Activated CD4-positive, alpha-beta memory T cell treated with anti-CD3 and anti-CD28 coated beads for 36 hours (primary cell): ENCODE data around the gene PABPC1L. TPM values are rescaled to one million over a fixed set of nuclear protein-coding genes. Genes with fewer than 3 reads are reported as not detected.

ENCODE experiments used
- CTCF ChIA-PET: fragments of 350-600 bp; sonication (Branson Sonifier 250); formaldehyde crosslinking; loops from one replicate; lab custom pipeline; 2021; ENCODE audit warnings: antibody characterized with exemption, inconsistent platforms; lab: Charles Lee
- POLR2A ChIA-PET: fragments of 350-600 bp; sonication (Branson Sonifier 250); formaldehyde crosslinking; loops from one replicate; lab custom pipeline; 2021; ENCODE audit warnings: antibody characterized with exemption; lab: Charles Lee
- DNase-seq: peaks from one replicate; pipeline ENCODE4 v3.0.0-alpha.2; 2020
- H3K27ac Mint-ChIP-seq: one replicate; pipeline ENCODE4 v1.8.0; 2021; ENCODE audit warnings: mixed read lengths
- H3K27me3 Mint-ChIP-seq: one replicate; pipeline ENCODE4 v1.8.0; 2021; ENCODE audit warnings: mixed read lengths
- H3K36me3 Mint-ChIP-seq: one replicate; pipeline ENCODE4 v1.8.0; 2021; ENCODE audit warnings: mixed read lengths
- H3K4me1 Mint-ChIP-seq: one replicate; pipeline ENCODE4 v1.8.0; 2021; ENCODE audit warnings: low read depth, mixed read lengths
- H3K4me3 Mint-ChIP-seq: one replicate; pipeline ENCODE4 v1.8.0; 2021; ENCODE audit warnings: mild to moderate bottlenecking, mixed read lengths
- H3K9me3 Mint-ChIP-seq: one replicate; pipeline ENCODE4 v1.8.0; 2021; ENCODE audit warnings: mixed read lengths
- intact Hi-C: fragments of 100-400 bp; cut with micrococcal nuclease; formaldehyde crosslinking; loops from one replicate; pipeline ENCODE4 v1.15.1; 2023
- total RNA-seq, 2 experiments: library from RNA; stranded (reverse); gene quantifications; one replicate each; pipeline ENCODE4 v1.2.3, GENCODE V29; 2021

Gene PABPC1L
- total RNA-seq, 2 experiments from 2014 or later, result 61.5 to 70.7 TPM

DNA sequence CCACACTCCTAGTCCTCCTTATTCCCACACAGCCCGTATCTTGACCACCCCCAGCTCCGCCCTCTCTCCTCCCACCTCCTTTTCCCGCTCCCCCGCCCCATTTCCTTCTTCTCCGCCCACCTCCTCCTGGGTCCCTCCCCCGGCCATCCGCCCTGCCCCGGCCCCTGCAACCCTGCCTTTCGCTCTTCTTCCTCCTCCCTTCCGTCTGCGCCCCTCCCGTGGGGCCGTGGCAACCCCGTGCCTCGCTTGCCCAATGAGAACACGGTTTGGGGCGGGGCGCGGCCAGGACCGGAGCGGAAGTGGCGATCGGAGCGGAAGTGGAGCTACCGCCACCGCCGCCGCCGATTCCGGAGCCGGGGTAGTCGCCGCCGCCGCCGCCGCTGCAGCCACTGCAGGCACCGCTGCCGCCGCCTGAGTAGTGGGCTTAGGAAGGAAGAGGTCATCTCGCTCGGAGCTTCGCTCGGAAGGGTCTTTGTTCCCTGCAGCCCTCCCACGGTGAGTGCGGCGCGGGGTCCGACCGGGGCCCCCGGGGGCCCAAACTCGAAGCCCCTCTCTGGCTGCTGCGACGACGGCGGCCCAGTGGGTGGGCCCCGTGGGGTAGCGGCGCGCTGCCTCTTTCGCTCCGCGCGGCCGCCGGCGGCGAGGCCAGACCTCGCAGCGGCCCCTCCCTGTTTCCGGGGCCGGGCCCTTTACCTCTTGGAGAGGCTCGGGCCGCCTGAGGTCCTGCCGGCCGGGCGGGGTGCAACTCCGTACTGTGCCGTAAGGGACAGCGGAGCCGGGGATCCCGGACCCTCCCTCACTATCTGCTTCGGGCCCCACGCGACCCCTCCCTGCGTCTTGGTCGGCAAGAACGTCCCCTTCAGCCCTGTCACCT is 24.2 kb upstream of the PABPC1L start, which contains the start of gene YWHAB:
Gene YWHAB (plus strand): TSS at position 314 of the 874 bp plus-strand sequence. CDS start 15,829 bp downstream, outside the sequence.
- H3K4me1 Mint-ChIP-seq, result peaks cover 48% of the 10 kb centered on the region
- H3K9me3 Mint-ChIP-seq, result no peaks in the 10 kb centered on the region
- CTCF ChIA-PET, result interaction anchor here (0.6 to 0.8 kb wide), 2 partner anchors 13 to 405 kb away, joined by 3 to 4 read pairs; no protein-coding TSS in a partner anchor
- DNase-seq, result peak; percentile 99
- H3K4me3 Mint-ChIP-seq, result peak within 1 kb of the TSS; percentile 85
- intact Hi-C loops, result loop anchor here (1.0 to 10.0 kb wide), 4 partner anchors 25 to 671 kb away; partner anchors contain the start of genes OSER1, PABPC1L and STK4
- no peaks in the 10 kb centered on the region for H3K27me3 Mint-ChIP-seq
- H3K27ac Mint-ChIP-seq, result peak within 1 kb of the TSS; percentile 82
- H3K36me3 Mint-ChIP-seq, result peaks cover 22% of the 10 kb centered on the region
- POLR2A ChIA-PET, result interaction anchor here (0.9 to 1.1 kb wide), 3 partner anchors 9 to 74 kb away, joined by 3 to 5 read pairs (median 5); partner anchors contain the start of gene TOMM34

DNA sequence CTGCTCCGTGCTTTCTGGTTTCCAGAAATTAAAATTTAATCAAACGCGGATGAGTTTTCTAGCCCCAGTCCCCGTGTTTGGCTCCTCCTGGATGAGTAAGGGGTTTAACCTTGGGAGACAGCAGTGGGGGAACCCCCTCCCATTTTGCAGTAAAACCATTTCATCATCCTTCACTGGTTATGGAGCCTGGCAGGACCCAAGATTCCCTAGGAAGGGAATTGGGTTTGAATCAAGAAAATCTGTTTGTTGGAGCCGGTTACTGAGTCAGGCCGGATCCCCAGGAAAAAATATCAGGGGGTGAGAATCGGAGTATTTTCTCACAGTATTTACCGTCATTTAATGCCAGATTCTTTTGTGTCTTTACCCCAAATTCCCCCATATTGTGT is 23.6 kb upstream of the PABPC1L start:
- H3K27ac Mint-ChIP-seq, result peak overlapping the region; percentile 82
- H3K27me3 Mint-ChIP-seq, result no peaks in the 10 kb centered on the region
- H3K4me3 Mint-ChIP-seq, result peak overlapping the region; percentile 85
- peaks cover 52% of the 10 kb centered on the region for H3K4me1 Mint-ChIP-seq
- ChIA-PET POLR2A (interaction anchor here (1.1 kb wide), 1 partner anchor 9 kb away, joined by 5 read pairs; no protein-coding TSS in a partner anchor), CTCF (no interaction called here)
- H3K36me3 Mint-ChIP-seq, result peaks cover 26% of the 10 kb centered on the region
- DNase-seq, result no peak
- intact Hi-C loops, result loop anchor here (10.0 kb wide), 1 partner anchor 671 kb away; the partner anchor contains the start of gene OSER1
- no peaks in the 10 kb centered on the region for H3K9me3 Mint-ChIP-seq

DNA sequence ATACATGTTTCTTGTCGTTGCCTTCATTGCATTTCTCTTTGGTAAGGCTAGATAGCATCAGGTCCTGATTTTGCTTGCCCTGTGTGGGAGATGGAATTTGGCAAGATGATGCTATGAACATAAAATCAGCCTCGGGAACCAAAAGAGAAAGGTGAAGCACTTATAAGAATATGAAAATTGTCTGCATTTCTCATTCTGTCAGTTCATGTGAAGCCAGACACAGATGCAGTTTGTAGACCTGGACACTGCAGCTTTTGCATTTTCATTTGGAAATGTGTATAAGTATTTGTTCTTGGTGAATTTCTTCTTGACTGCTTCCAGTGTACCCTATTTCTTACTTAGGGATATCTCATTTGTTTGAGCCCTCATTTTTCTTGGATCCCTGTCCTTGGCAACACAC is 23.0 kb upstream of the PABPC1L start:
- peaks cover 58% of the 10 kb centered on the region for H3K4me1 Mint-ChIP-seq
- intact Hi-C loops, result loop anchor here (10.0 kb wide), 1 partner anchor 672 kb away; the partner anchor contains the start of gene OSER1
- ChIA-PET POLR2A (no interaction called here), CTCF (no interaction called here)
- H3K36me3 Mint-ChIP-seq, result peaks cover 31% of the 10 kb centered on the region
- DNase-seq, result no peak
- peak overlapping the region; percentile 82 for H3K27ac Mint-ChIP-seq
- H3K27me3 Mint-ChIP-seq, result no peaks in the 10 kb centered on the region
- no peaks in the 10 kb centered on the region for H3K9me3 Mint-ChIP-seq
- H3K4me3 Mint-ChIP-seq, result peak overlapping the region; percentile 85

GRCh38 chr20:44887466-44887865 is 22.4 kb upstream of the PABPC1L start:
- Mint-ChIP-seq H3K4me1 (peaks cover 62% of the 10 kb centered on the region), H3K27me3 (no peaks in the 10 kb centered on the region), H3K27ac (peak overlapping the region; percentile 82), H3K4me3 (peak overlapping the region; percentile 85), H3K9me3 (peaks cover 3% of the 10 kb centered on the region), H3K36me3 (peaks cover 38% of the 10 kb centered on the region)
- no peak for DNase-seq
- POLR2A ChIA-PET, result interaction anchor here (1.1 to 1.7 kb wide), 3 partner anchors 8 to 14 kb away, joined by 4 read pairs; no protein-coding TSS in a partner anchor
- intact Hi-C loops, result loop anchor here (10.0 kb wide), 1 partner anchor 673 kb away; the partner anchor contains the start of gene OSER1
- CTCF ChIA-PET, result interaction anchor here (0.6 to 3.6 kb wide), 7 partner anchors 9 to 304 kb away, joined by 3 to 18 read pairs (median 6); partner anchors contain the start of genes PABPC1L and STK4

DNA sequence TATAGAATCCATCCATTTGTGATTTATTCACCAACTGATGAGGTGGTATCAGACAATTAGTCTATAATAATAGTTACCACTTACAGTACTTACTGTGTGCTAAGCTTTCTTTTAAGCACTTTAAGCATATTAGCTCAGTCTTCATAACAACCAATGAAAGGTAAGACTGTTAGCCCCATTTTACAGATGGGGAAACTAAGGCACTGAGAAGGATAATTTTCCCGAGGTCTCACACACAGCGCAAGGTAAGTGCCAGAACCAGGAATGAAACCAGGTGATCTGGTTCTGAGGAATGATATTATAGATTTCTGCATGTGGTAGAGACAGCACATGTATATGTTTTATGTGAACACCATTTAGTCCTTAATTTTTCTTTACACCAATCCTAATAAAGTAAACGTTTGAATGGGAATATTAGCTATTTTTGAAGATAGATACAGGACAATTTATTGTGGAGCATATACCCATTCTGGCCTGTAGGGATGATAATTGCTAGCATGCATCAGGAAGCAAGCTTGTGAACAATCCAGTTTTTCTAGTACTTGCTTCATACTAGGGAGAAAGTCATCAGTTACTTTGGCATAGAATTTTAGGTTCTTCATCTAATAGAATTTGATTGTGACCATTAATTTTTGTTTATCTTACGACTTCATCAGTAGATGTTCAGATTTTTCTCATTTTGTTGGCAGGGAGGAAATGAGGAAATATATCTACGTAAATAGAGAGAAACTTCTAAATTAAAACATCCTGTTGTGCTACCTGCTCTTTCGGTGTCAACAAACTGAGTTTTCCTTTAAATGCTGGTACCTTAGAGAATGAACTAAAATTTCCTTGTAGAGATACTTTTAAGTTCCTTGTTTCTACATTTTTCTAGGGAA is 21.4 kb upstream of the PABPC1L start:
- H3K4me1 Mint-ChIP-seq, result peaks cover 66% of the 10 kb centered on the region
- intact Hi-C loops, result loop anchor here (10.0 kb wide), 1 partner anchor 674 kb away; the partner anchor contains the start of gene OSER1
- H3K36me3 Mint-ChIP-seq, result peaks cover 39% of the 10 kb centered on the region

GRCh38 chr20:44891826-44892225 is 18.0 kb upstream of the PABPC1L start:
- Mint-ChIP-seq H3K4me1 (peaks cover 79% of the 10 kb centered on the region), H3K4me3 (no peak overlapping the region), H3K27ac (peak overlapping the region; percentile 49), H3K36me3 (peaks cover 35% of the 10 kb centered on the region), H3K27me3 (no peaks in the 10 kb centered on the region), H3K9me3 (peaks cover 3% of the 10 kb centered on the region)
- POLR2A ChIA-PET, result no interaction called here
- intact Hi-C loops, result no loop called here
- CTCF ChIA-PET, result no interaction called here
- DNase-seq, result no peak

More for the DNA sequence above, 21.4 kb upstream of the PABPC1L start:
- CTCF ChIA-PET, result interaction anchor here (0.6 to 3.6 kb wide), 9 partner anchors 8 to 207 kb away, joined by 3 to 18 read pairs (median 5); partner anchors contain the start of genes PABPC1L and STK4
- no peak for DNase-seq
- Mint-ChIP-seq H3K27me3 (no peaks in the 10 kb centered on the region), H3K4me3 (peak overlapping the region; percentile 85), H3K9me3 (peaks cover 3% of the 10 kb centered on the region), H3K27ac (peak overlapping the region; percentile 83)
- POLR2A ChIA-PET, result interaction anchor here (0.7 to 1.7 kb wide), 5 partner anchors 7 to 21 kb away, joined by 3 to 4 read pairs (median 4); no protein-coding TSS in a partner anchor

GRCh38 chr20:44894959-44895358 is 14.9 kb upstream of the PABPC1L start:
- peaks cover 33% of the 10 kb centered on the region for H3K36me3 Mint-ChIP-seq
- H3K9me3 Mint-ChIP-seq, result peaks cover 3% of the 10 kb centered on the region
- CTCF ChIA-PET, result no interaction called here
- intact Hi-C loops, result no loop called here
- no peak overlapping the region for H3K27ac Mint-ChIP-seq
- peaks cover 71% of the 10 kb centered on the region for H3K4me1 Mint-ChIP-seq
- no peaks in the 10 kb centered on the region for H3K27me3 Mint-ChIP-seq
- DNase-seq, result no peak
- POLR2A ChIA-PET, result interaction anchor here (1.6 kb wide), 2 partner anchors 7 to 9 kb away, joined by 4 to 5 read pairs; partner anchors contain the start of gene YWHAB
- H3K4me3 Mint-ChIP-seq, result no peak overlapping the region

- ChIA-PET POLR2A (interaction anchor here (0.6 to 1.6 kb wide), 4 partner anchors 8 to 25 kb away, joined by 4 to 5 read pairs (median 4); partner anchors contain the start of gene PABPC1L), CTCF (interaction anchor here (1.0 kb wide), 2 partner anchors 8 to 9 kb away, joined by 3 to 6 read pairs; no protein-coding TSS in a partner anchor)
- Mint-ChIP-seq H3K27me3 (no peaks in the 10 kb centered on the region), H3K27ac (no peak overlapping the region), H3K36me3 (peaks cover 33% of the 10 kb centered on the region), H3K9me3 (peaks cover 3% of the 10 kb centered on the region), H3K4me3 (no peak overlapping the region), H3K4me1 (peaks cover 75% of the 10 kb centered on the region)
- intact Hi-C loops, result no loop called here
- no peak for DNase-seq
Observed at GRCh38 chr20:44896583-44896982, 13.3 kb upstream of the PABPC1L start.

DNA sequence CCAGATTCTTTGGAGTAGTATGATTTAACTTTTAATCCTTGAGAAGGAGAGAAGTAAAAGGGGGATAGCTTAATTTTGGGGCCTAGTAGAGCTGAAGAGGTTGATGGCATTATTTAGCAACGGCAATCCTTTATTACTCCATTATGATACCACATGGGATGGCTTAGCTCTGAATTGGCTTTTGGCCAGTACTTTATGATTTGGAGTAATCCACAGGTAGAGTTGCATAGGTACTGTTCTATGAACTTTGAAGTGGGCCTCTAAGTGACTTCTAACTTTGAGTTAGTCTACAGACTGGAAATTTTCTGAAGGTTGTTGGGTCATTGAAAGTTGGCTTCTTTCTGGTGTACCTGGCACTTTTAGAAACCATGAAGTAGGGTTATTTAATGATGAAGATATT is 12.7 kb upstream of the PABPC1L start:
- CTCF ChIA-PET, result interaction anchor here (0.6 to 1.0 kb wide), 3 partner anchors 8 to 512 kb away, joined by 3 to 6 read pairs (median 3); no protein-coding TSS in a partner anchor
- DNase-seq, result no peak
- no peaks in the 10 kb centered on the region for H3K27me3 Mint-ChIP-seq
- peak overlapping the region; percentile 64 for H3K27ac Mint-ChIP-seq
- POLR2A ChIA-PET, result interaction anchor here (0.9 to 1.4 kb wide), 2 partner anchors 9 to 13 kb away, joined by 4 to 5 read pairs; partner anchors contain the start of gene PABPC1L
- H3K4me3 Mint-ChIP-seq, result no peak overlapping the region
- H3K4me1 Mint-ChIP-seq, result peaks cover 70% of the 10 kb centered on the region
- intact Hi-C loops, result no loop called here
- H3K36me3 Mint-ChIP-seq, result peaks cover 29% of the 10 kb centered on the region
- peaks cover under 1% of the 10 kb centered on the region for H3K9me3 Mint-ChIP-seq

- H3K36me3 Mint-ChIP-seq, result peaks cover 44% of the 10 kb centered on the region
- ChIA-PET CTCF (interaction anchor here (0.8 to 4.1 kb wide), 2 partner anchors 11 to 19 kb away, joined by 3 to 18 read pairs; no protein-coding TSS in a partner anchor), POLR2A (no interaction called here)
- no peaks in the 10 kb centered on the region for H3K27me3 Mint-ChIP-seq
- no peak overlapping the region for H3K4me3 Mint-ChIP-seq
- peaks cover 48% of the 10 kb centered on the region for H3K4me1 Mint-ChIP-seq
- no peaks in the 10 kb centered on the region for H3K9me3 Mint-ChIP-seq
- DNase-seq, result no peak
- H3K27ac Mint-ChIP-seq, result peak overlapping the region; percentile 81
- intact Hi-C loops, result no loop called here
Observed at GRCh38 chr20:44900231-44900854, 9.5 kb upstream of the PABPC1L start.
